OCI-LY1 (cell line): ENCODE measurements around the gene FBXO34.

Experiments used
- H2AFZ ChIP-seq: fragments of 200-600 bp; sonication (generic), shearing (Covaris generic); 2 replicates; pipeline ENCODE4 v1.6.0; 2014; ENCODE audit warnings: antibody characterized with exemption, mild to moderate bottlenecking, low read length
- H3F3A ChIP-seq: fragments of 200-600 bp; sonication (generic), shearing (Covaris generic); 2 replicates; pipeline ENCODE4 v1.6.0; 2014; ENCODE audit warnings: mild to moderate bottlenecking, antibody characterized with exemption, low read length, moderate library complexity; ENCODE audit not compliant: insufficient read depth
- H3K27ac ChIP-seq: fragments of 200-600 bp; sonication (generic); 2 replicates; pipeline ENCODE4 v1.5.1; 2014; ENCODE audit warnings: low read length, mixed run types, mild to moderate bottlenecking, low read depth; ENCODE audit not compliant: poor library complexity, severe bottlenecking
- H3K27me3 ChIP-seq: fragments of 200-600 bp; sonication (generic); 2 replicates; pipeline ENCODE4 v1.6.0; 2014; ENCODE audit warnings: antibody characterized with exemption, mild to moderate bottlenecking, low read length, moderate library complexity; ENCODE audit not compliant: insufficient read depth
- H3K36me3 ChIP-seq: fragments of 200-600 bp; sonication (generic); 2 replicates; pipeline ENCODE4 v1.6.1; 2014; ENCODE audit warnings: mild to moderate bottlenecking, antibody characterized with exemption, low read length, moderate library complexity, mixed read lengths; ENCODE audit not compliant: insufficient read depth
- H3K4me1 ChIP-seq: fragments of 200-600 bp; sonication (generic); 2 replicates; pipeline ENCODE4 v1.5.1; 2014; ENCODE audit warnings: mild to moderate bottlenecking, low read length, moderate library complexity; ENCODE audit not compliant: insufficient read depth, severe bottlenecking
- H3K4me2 ChIP-seq: fragments of 200-600 bp; sonication (generic), shearing (Covaris generic); 2 replicates; pipeline ENCODE4 v1.6.1; 2014; ENCODE audit warnings: low read length
- H3K4me3 ChIP-seq: fragments of 200-600 bp; sonication (generic); 2 replicates; pipeline ENCODE4 v1.5.1; 2014; ENCODE audit warnings: low read length, low read depth, mild to moderate bottlenecking, mixed read lengths; ENCODE audit not compliant: poor library complexity, severe bottlenecking
- H3K79me2 ChIP-seq: fragments of 200-600 bp; shearing (Covaris generic); 2 replicates; pipeline ENCODE4 v1.6.1; 2016; ENCODE audit warnings: mixed run types, low read length, mixed read lengths; ENCODE audit not compliant: insufficient read depth
- H3K9ac ChIP-seq: fragments of 200-600 bp; sonication (generic), shearing (Covaris generic); 2 replicates; pipeline ENCODE4 v1.6.1; 2014; ENCODE audit warnings: mild to moderate bottlenecking, low read length, mixed read lengths
- H3K9me2 ChIP-seq: fragments of 200-600 bp; sonication (generic), shearing (Covaris generic); 2 replicates; pipeline ENCODE4 v1.6.1; 2014; ENCODE audit warnings: low read depth, mild to moderate bottlenecking, low read length, mixed read lengths
- H3K9me3 ChIP-seq: fragments of 200-600 bp; shearing (Covaris generic); 2 replicates; pipeline ENCODE4 v1.6.1; 2014; ENCODE audit warnings: low read length, mixed read lengths
- H4K20me1 ChIP-seq: fragments of 200-600 bp; sonication (generic), shearing (Covaris generic); 2 replicates; pipeline ENCODE4 v1.6.0; 2016; ENCODE audit warnings: mild to moderate bottlenecking, low read length; ENCODE audit not compliant: insufficient read depth
- CTCF ChIP-seq: fragments of 200-600 bp; sonication (generic), shearing (Covaris generic); IDR thresholded peaks from 2 replicates; pipeline ENCODE4 v1.5.1; 2017; ENCODE audit warnings: mild to moderate bottlenecking, antibody characterized with exemption, low read length, moderate library complexity, mixed read lengths
- EZH2 ChIP-seq: fragments of 200-600 bp; sonication (generic), shearing (Covaris generic); IDR thresholded peaks from 2 replicates; pipeline ENCODE4 v1.8.0; 2017; ENCODE audit warnings: borderline replicate concordance, mixed run types, mild to moderate bottlenecking, antibody characterized with exemption, low read length, moderate library complexity, mixed read lengths

The FBXO34 gene

DNA sequence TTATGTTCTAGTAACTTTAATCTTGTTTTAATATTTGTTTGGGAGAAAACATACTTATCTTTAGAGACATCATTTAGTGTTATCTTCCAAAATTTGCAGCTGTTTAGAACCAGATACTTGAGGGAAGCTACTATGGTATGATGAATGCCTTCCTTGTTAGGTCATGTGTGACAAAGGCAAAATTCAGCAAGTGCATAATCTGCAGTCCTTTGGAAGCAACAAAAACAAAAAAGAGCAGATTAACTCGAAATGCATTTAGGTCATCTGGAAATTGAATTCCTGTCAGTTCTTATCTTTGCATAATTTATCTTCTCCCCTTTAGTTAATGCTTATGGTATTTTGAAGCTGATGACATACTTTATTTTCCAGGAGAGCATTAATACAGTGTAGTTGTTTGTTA lies 3.5 kb downstream of the FBXO34 start:
- Histone ChIP-seq H4K20me1 (no peaks in the 10 kb centered on the region), H3K27me3 (no peaks in the 10 kb centered on the region), H3K9ac (no peak overlapping the region), H3K4me3 (no peak overlapping the region), H3K27ac (peak overlapping the region; percentile 32), H3K4me1 (peaks cover 71% of the 10 kb centered on the region), H3K9me3 (no peaks in the 10 kb centered on the region), H3F3A (no peaks in the 10 kb centered on the region), H3K79me2 (peaks cover 75% of the 10 kb centered on the region), H3K4me2 (no peak overlapping the region; the same call in 1 of the 2 replicates), H2AFZ (no peak overlapping the region), H3K36me3 (peaks cover 9% of the 10 kb centered on the region), H3K9me2 (no peaks in the 10 kb centered on the region)
- TF ChIP-seq EZH2 (no peak), CTCF (no peak)

DNA sequence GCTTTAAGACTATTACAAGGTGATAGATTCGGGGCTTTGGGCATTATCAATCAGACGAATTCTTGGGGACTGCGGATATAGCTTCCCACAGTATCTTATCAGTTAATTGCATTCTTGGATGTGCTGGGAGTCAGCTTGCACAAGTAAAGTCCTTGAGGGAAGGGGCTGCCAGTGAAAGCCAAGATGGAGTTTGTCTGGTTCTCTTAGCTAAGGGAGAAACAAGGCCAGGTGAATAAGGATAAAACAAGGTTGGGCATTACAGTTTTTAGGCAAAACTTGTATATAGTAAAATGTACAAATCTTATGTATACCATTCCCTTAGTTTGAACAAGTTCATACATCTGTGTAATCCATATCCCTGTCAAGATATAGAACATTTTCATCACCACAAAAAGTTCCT lies 5.5 kb downstream of the FBXO34 start:
- Histone ChIP-seq H3K9me3 (no peaks in the 10 kb centered on the region), H3K27me3 (no peaks in the 10 kb centered on the region), H3K27ac (peak overlapping the region; percentile 72), H3F3A (no peaks in the 10 kb centered on the region), H2AFZ (no peak overlapping the region), H3K4me1 (peaks cover 65% of the 10 kb centered on the region), H3K4me3 (peak overlapping the region; percentile 32), H3K4me2 (peak overlapping the region; percentile 51), H3K36me3 (peaks cover 9% of the 10 kb centered on the region), H3K9me2 (no peaks in the 10 kb centered on the region), H3K79me2 (peaks cover 91% of the 10 kb centered on the region), H3K9ac (no peak overlapping the region), H4K20me1 (no peaks in the 10 kb centered on the region)
- TF ChIP-seq CTCF (no peak), EZH2 (no peak)

DNA sequence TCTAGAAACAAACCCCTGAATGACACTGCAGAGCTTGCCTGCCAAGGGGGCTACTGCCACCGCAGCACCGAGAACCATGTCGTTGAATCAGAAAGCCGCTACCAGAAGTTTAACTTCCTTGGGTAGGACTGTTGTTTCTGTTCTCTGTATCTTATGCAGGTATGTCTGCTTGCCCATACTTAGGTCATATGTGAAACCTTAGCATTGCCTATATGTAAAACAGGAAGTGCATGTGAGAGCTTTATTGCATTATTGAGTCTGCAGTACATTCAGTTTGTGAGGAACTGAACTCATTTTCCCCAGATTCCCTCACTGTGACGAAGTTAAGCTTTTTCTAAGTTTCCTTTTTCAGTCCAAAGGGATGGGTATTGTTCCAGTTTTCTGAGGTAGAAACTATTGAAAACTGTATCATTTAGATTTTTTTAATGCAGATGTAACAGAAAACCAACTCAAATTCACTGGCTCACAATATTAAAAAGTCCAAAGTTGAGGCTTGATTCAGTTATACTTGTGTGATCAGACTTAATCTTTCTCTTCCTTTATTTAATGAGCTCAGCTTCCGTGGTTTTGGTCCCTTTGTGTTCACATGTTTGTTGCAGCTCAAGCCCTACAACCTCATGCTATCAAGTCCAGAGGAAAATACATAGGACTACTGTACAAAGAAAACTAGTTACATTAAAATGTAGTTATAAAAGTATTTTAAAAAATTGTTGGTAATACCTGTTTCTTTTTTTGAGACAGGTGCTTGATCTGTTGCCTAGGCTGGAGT lies 6.9 kb downstream of the FBXO34 start:
- H2AFZ ChIP-seq: no peak overlapping the region
- peak overlapping the region; percentile 14; the same call in 1 of the 2 replicates for H3K9ac ChIP-seq
- H3K79me2 ChIP-seq: peaks cover 90% of the 10 kb centered on the region
- H3K4me1 ChIP-seq: peaks cover 56% of the 10 kb centered on the region
- no peaks in the 10 kb centered on the region for H3K9me3 ChIP-seq
- H3K36me3 ChIP-seq: peaks cover 9% of the 10 kb centered on the region
- no peaks in the 10 kb centered on the region for H4K20me1 ChIP-seq
- H3K4me2 ChIP-seq: peak overlapping the region; percentile 51
- TF ChIP-seq EZH2 (no peak), CTCF (no peak)
- H3K27me3 ChIP-seq: no peaks in the 10 kb centered on the region
- H3K27ac ChIP-seq: peak overlapping the region; percentile 72
- no peaks in the 10 kb centered on the region for H3K9me2 ChIP-seq
- peak overlapping the region; percentile 32 for H3K4me3 ChIP-seq
- H3F3A ChIP-seq: no peaks in the 10 kb centered on the region
